NCI-H226 (cell line): ENCODE data around the gene SERPINA12.
"Not testable (repeated sequence)": the region's sequence is repeated elsewhere in the genome, so short reads cannot be mapped to it uniquely, and the experiment has no call there.

Experiments used
- DNase-seq: peaks from one replicate; pipeline ENCODE4 v3.0.0-alpha.2; 2015

The SERPINA12 gene

DNA sequence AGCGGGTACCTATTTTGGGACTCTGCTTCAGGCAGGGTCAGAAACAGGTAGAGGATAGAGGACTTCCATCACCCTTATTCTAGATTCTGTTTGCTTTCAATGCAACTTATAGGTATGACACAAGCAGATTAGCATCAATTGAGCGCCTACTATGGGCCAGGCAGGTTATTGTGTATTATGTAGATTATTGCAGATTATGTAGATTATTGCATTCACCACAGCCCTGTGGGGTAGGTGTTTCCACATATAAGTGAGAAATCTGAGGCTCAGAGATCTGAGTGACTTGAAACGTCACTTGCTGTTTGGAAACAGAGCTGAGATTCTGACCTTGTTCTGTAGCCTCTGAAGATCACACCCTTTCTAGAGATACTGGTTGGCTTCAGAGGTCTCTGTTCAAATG is 26.2 kb upstream of the SERPINA12 start:
- no peak for DNase-seq

DNA sequence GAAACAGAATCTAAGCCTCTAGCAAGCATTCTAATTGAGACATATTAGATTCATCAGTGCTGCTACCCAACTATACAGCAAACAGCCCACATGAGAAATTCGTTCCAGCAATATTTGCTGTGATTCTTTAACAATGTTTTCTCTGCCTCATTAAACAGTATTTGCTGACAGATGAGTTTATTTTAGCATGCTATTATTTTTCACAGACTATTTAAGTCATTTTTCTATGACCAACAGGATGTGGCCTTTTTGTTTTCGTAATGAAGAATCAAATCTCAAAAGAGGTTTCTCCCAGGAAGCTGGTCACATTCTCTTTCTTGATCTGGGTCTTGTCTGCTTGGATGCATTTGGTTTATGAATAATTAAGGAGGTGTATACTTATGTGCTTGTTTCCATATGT is 23.2 kb upstream of the SERPINA12 start:
- no peak for DNase-seq

DNA sequence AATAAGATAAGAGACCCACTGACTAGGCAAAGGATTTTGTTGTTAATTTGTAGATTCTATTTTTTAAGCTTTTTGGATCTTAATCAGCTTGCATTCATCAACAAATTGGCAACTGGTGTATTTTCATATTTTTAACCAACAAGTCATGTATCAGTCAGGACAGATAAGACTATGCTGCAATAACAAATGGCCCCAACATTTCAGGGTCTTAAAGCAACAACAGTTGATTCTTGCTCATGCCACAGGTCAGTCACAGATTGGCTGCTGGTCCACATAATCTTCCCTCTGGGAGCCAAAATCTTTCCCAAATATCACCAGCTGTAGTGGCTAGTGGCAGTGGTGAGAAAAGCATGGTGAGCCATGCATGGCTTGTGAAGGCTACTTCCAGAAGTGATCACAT is 21.9 kb upstream of the SERPINA12 start:
- no peak for DNase-seq

DNA sequence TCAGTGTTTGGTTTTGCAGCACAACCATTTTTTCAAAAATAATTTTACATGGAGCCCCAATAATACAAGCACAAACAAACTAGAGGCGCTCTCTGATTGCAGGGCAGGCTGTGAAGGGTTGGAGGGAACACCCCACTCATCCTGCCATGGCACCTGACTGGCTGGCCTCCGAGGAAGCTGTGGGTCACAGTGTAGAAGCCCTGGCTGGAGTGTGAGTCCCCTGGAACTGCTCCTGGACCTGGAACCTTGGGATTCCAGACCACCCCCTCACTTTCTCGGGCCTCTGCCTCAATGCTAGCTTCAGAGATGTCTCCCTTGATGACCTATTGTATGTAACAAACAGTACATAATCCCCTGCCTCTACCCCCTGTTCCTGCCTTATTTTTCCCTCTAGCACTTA is 14.8 kb upstream of the SERPINA12 start:
- no peak for DNase-seq

DNA sequence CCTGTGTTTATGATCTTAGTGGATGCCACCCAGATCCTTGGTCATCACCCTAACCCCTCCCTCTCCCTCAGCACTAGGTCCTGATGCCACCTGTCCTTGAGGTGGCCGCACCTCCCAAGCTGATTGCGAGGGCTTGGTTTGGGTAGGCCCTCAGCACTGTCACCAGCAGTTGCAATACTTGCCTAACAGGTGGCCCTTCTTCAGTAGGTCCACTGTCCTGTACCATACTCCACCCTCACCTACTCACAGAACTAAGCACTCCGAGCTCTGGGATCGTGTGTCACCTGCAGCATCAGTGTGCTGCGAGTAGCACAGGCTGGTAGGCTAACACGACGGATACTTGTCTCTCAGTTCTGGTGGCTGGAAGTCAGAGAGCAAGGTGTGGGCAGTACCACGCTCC is 14.0 kb upstream of the SERPINA12 start:
- no peak for DNase-seq

DNA sequence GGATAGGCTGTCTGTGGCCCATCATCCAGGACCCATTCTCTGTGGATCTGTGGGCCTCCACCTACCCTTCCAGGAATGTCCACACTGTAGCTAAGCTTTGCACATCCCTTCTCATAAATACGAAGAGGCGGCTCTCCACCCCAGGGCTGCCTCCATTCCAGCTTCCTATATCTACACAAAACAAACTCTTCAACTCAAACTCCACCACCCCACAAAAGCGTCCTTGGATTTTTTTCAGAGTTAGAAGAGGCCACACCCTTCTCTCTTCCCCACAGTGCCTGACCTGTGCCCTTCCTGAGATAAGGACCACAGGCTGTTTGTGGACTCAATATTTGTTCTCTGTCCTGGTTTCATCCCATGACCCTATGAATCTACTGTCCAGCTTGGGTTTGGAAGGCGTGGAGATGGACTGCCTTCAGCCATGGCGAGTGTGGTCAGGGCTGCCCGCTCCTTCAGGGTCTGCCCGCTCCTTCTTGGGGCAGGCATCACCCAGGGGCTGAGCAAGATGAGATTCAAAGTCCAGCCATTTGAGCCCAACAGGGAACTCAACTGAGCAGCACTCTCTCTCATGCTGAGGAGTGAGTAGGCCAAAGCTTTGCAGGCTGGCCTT is 13.0 kb upstream of the SERPINA12 start:
- DNase-seq = no peak

DNA sequence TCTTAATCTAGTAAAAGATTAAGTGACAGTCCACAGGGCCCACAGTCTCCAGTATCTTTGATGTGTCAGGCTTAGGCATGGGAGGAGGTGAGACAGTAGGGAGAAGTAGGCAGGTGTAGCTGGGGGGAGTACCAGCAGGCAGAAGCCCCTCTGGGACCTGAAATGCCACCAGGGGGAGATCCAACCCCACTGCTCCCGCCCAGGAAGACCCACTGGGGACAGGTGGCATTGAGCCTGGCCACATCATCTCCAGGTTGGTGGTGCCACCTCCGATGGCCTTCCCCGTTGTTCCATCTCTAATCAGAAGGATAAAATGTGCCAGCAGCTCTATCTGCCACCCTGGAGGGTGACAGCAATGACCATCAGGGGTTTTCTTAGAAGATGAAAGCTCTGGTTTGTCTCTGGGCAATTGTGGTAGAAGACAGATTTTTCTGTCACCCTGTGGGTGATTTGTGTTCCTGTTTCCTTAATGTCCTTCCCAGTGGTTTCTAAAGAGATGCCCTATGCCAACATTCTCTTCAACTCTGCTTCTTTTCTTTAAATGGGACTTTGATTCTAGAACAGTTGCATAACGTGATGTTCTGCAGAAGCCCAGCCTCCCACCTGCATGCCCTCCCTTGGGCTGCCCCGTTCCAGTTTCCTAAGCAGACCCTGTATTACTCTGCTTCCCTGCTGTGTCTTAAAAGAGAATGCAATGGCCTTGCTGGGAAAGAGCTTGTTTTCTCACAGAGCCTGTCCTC is 12.3 kb upstream of the SERPINA12 start:
- DNase-seq = no peak

DNA sequence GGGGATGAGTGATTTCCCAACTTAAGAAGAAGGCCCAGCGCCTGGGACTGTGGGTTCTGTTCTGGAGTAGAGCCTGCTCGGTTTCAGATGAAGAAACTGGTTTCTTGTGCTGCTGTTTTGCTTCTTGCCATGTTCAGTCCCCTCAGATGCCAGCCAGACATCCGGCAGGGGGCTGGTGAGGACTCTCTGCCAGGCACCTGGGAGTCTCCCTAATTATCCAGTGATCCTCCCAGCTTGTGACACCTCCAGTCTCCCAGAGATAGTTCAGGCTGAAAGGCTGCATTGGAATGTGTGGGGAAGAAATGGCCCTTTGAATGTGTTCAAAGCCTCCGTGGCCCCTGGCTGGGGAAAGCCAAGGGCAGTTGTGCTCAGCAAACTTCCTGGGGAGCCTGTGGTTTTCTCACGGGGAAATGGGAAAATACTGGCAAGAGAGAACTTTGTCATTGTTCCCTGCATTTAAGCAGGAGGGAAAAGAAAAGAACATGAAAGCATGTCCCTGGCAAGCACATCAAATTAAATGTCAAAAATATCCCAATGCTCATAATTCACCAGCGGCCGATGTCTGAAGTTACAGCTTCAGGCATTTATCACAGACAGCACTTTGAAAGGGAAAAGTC is 8.5 kb upstream of the SERPINA12 start:
- DNase-seq = no peak

DNA sequence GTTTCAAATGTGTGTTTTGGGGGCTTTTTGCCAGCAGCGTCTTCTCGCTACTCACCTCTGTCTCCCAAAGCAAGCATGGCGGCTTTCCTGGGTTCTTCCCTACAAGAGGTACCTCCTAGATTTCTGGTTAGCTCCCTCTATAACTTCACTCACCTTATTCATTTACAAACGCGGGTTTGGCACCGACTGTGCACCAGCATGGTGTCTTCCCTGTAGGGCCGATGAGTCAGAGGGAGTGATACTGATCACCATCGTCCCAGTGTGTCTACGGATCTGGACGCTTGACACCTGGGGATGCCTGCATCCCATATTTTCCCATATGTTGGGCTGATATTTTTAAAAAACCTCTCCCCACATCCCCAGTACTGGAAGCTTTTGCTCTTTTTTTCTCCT is 8.0 kb upstream of the SERPINA12 start:
- DNase-seq = no peak

DNA sequence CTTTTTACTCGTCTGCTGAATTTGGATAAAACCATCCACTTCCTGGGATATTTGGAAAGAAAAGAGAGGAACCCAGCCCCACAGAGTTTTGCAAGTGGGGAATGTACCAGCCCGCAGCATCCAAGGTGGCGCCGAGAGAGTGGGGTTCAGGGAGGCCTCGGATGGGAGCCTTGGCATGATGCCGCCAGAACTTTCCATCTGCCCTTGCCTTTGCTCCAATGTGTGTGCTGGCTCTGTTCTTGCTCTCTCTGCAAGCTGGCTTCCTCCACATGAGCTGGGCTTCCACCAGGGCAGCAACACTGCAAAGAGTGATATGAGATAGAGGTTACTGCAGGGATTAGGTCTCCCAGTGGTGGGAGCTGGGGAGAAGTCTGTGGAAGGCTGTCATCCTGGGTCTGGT is 6.6 kb upstream of the SERPINA12 start:
- DNase-seq = no peak

DNA sequence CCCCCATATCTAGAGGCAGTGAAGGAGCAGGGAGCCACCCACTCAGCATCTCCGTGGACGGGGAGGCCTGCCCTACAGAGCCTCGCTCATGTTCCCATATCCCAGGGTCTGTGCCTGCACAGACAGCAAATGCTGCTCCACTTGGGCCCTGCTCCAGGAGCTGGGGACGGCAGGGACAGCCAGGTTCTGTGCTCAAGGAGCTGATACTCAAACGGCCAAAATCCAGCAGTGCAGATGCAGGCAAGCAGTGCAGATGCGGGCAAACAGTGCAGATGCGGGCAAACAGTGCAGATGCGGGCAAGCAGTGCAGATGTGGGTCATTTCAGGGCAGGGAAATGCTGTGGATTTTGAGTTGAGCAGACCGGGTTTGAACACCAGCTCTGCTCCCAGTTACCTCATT is 6.2 kb upstream of the SERPINA12 start:
- no peak for DNase-seq

DNA sequence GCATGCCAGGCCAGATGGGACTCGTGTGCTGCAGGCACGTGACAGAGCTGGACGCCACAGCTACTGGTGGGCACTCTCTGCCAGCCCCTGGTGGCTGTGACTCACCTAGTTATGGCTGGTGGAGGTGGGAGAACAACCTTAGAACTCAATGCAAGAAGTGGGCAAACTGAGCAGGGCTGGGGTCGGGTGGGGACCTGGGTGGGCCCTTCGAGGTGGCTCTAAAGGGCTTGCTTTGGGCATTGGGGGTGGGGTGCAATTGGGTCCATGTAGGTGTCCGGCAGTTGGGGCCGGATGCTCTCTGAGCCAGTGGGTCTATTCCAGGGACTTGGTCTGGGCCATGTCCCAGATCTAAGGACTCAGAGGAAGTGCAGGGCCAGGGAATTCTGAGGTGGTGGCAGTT is 5.1 kb upstream of the SERPINA12 start:
- DNase-seq = no peak

DNA sequence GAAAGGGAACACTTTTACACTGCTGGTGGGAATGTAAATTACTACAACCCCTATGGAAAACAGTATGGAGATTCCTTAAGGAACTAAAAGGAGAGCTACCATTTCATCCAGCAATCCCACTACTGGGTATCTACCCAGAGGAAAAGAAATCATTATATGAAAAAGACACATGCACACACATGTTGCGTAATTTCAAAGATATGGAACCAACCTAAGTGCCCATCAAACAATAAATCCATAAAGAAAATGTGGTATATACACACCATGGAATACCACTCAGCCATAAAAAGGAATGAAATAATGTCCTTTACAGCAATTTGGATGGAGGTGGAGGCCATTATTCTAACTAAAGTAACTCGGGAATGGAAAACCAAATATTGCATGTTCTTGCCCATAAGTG is 1.2 kb upstream of the SERPINA12 start:
- DNase-seq = not testable (repeated sequence)

DNA sequence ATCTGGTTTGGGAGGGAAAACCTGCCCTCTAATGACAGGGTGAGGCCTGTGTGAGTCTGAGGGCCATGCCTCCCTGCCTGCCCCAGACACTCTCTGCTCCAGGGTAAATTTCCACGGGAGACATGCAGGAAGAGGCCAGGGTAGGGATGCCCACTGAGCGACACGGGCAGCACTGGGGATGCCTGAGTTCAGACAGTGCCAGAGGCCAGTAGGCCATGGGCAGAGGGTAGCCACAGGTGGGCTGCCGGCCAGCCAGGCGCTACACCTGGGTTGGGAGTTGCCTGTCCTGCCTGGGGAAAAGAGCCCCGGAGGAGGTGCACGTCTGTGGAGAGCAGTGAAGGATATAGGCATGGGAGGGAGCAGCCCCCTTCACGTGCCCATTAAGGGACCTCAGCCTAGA is 3.6 kb downstream of the SERPINA12 start:
- DNase-seq = no peak

DNA sequence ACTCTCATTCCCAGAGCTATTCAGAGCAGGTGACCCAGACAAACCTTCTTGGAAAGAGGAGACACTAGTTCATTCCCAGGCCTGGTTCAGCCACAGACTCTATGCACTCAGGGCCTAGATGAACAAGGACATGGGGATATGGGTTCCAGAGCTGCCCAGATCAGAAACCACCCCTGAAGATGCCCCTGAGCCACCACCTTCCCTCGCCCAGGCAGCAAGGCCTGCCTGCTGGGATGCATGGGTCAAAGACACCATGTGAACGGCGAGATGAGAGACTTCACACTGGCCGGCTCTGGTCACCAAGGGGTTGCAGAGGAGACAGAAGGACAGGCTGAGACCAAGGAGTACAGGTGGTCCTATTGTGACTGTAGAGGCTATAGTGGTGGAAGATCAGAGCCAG is 4.1 kb downstream of the SERPINA12 start:
- no peak for DNase-seq

DNA sequence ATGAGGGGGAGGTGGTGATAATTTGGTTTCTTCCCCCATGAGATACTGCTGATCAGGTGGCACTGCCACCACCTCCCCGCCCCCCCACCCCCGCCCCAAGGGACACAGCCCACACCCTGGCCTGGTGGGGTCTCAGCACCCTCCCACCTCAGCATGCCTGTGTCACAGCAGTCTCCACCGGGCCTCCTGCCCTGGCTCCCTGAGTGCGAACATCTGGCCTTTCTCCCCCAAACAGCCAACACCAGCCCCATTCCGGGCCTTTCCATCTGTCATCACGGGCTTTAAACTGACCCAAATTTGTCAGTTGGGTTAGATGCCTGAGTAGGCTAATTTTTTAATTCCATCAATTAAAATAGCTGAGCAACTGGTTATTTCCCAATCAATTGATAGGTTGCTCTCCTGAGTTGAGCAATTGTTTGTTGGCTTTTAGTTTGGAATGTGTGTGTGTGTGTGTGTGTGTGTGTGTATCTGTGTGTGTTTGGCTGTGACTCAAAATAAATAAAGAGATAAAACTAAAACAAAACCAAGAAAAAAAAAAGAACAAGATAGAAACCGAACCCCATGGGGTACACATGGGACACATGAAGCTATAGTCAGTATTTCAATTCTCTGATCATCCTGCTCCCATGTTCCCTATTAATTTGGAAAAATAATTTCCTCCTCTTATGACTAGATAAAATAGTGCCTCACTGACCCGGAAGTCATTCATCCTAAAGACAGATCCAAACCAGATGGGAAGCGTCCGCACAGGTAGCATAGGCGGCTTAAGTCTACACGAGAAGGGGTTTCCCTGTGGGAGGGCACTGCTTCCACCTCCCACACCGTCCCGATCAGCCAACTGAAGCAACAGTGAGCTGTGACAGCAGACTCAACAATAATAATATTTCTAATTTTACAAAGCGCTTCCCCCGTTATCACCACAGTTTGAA is 7.4 kb downstream of the SERPINA12 start:
- DNase-seq = no peak

DNA sequence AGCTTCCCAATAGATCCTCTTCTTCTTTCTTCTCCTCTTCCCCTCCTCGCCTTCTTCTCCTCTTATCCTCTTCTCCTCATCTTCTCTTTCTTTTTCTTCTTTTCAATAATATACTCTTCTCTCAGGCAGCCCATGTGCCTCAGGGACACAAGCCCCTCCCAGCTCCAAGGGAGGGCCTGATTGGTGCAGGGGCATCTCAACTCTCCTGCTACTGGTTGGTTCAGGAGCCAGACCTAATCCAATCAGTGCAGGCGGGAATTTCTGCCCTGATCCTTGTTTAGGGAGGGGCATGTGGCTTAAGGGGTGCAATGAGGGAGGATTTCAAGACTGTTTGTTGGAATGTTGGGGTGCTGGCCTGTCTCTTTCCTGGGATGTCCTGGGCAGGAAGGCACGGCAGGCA is 9.0 kb downstream of the SERPINA12 start:
- DNase-seq = no peak

DNA sequence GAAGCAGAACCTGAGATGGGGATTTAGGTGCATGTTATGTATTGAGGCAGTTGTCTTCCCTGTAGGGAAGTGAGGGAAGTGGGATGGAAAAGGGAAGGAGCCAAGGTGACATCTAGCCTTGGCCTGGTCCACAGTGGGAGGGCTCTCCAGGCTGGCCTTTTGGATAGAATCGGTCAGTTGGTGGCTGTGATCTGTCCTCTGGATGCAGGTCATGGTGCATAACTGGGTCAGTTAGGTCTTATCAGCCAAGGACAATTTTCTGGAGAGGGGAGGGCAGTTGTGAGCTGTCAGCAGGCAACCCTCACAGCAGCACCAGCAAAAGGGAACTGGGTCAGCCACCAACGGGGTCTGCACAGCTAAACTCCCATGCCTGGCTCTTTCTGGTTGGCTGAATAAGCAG is 9.6 kb downstream of the SERPINA12 start:
- DNase-seq = no peak

DNA sequence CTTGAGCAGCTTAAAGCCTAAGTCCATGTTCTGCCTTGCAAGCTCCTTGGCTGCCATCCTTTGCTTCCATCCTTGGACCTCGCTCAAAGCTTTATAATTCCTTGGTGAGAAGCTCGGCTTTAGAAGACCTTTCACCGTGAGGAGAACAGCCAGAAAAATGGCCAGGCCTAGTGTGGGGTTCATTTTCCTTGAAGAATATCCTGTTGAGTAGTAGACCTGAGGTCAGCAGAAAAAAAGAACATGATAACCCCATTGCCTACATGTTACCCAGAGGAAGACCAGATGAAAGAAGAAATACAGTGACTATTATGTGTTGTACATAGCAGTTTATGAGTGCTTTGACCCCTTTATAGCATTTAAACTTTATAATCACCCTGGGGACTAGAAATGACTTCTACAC is 11.1 kb downstream of the SERPINA12 start:
- no peak for DNase-seq

DNA sequence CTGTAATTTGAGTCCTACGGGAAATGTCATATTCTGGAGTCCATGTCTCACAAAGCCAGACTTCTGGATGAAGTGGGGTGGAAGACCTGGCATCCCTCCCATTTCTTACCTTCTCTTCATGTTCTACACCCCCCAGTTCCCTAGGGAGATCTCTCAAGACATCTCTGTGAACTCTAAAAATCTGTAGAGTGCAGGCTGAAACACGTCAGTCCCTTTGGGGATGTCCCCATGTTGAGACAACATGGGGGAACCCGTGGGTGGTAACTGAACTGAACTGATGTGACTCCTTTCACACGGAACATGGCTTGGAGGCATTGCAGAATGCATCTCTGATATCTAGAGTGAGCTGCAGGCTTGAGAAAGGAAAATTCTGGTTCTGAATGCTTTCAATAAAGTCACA is 15.2 kb downstream of the SERPINA12 start:
- no peak for DNase-seq

DNA sequence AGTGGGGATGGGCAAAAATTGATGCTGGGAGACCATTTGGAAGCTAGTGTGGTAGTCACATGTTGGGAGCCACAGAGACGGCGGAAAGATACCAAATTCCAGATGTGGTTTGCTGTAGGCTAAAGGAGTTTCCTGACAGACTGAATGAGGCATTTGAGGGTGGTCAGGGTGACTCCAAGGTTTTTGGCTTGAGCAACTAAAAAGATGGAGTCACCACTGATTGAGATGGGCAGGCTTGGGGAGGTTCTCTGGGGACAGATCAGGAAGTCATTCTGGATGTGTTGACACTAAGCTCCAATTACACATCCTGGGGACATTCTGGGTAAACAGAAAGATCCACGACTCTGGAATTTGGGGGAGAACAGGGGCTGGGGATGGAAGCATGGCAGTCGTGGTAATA is 17.8 kb downstream of the SERPINA12 start:
- no peak for DNase-seq

DNA sequence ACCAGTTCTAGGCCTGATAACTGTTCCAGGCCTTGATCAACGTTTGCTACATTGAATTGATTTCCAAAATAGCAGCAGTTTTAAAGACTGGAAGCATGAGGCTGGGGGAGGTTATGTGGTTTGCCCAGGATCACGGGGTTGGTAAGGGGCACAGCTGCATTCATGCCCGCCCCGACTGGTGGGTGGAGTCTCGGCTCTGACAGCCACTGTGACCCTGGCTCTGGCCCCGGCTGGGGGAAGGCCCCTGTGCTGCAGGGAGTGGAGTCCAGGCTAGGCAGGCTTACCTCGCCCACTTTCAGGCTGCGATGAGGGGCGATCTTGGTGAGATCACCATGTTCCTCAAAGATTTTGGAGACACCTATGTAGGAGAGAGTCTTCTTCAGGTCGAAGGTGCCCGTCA is 19.9 kb downstream of the SERPINA12 start:
- DNase-seq = no peak

DNA sequence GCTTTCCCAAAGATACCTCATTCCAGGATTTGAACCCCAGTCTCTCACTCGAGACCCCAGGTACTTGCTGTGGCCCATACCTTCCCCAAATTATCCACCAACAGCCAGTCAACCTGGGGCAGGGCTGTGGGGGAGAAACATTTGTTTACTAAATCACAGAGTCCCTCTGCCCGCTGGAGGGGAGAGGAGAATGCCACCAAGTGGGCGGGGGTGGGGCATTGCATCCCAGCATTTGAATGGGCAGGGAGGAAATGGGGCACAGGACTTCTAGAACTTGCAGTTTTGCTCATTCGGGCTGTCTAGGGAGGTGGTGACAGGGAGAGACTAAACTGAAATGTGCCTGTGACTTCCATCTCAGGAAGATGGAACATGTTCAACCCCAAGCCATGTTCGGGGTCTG is 22.4 kb downstream of the SERPINA12 start:
- DNase-seq = no peak
